ENCODE results near the gene ANKHD1. TPM values are rescaled to one million over a fixed set of nuclear protein-coding genes. Genes with fewer than 3 reads are reported as not detected.
A peak's percentile ranks its signal among the peaks of the same experiment; 100 is the strongest.

ANKHD1 gene
- total and polyA plus RNA-seq, 2 of the 8 experiments (the other 6 are each of a cell fraction or from before 2014, with no cell fraction given): 69.9 to 108 TPM

DNA sequence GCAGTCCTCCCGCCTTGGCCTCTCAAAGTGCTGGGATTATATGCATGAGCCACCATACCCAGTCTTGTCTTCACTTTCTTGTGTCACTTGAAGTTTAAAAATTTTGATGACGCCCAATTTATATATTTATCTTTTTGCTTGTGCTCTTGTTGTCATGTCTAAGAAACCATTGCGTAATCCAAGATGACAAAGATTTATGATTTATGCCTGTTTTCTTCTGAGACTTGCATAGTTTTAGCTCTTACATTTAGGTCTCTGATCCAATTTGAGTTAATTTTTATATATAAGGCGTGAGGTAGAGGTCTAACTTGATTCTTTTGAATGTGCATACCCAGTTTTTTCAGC is 18.6 kb downstream of the ANKHD1 start:
- Histone ChIP-seq H3K23me2 (ENCODE audit: low read depth, low read length) (no peaks in the 10 kb centered on the region), H2BK15ac (ENCODE audit: low read length) (no peak overlapping the region), H3K56ac (replicated peaks; ENCODE audit: insufficient read length, low read depth, low read length) (no peak overlapping the region), H2BK120ac (replicated peaks; ENCODE audit: low read depth, low read length) (no peak overlapping the region), H2BK20ac (ENCODE audit: low read length) (no peak overlapping the region), H3K4me2 (ENCODE audit: insufficient read depth in 1 of 2, low read depth in 2 of 2, low read length in 2 of 2) (0 out of 4 replicates have a peak overlapping the region, but pooled peaks of 1 of the 2 experiments have one; percentile 38), H4K91ac (replicated peaks; ENCODE audit: insufficient read length, low read length) (no peak overlapping the region), H3K23ac (ENCODE audit: insufficient read length) (no peak overlapping the region), H3K4ac (replicated peaks; ENCODE audit: insufficient read length, low read depth, low read length) (no peak overlapping the region), H3K18ac (ENCODE audit: extremely low read depth, low read length) (no peak overlapping the region), H3K79me2 (ENCODE audit: control insufficient read depth in 1 of 2, insufficient read depth in 2 of 2, low read length in 2 of 2) (peaks cover 4 to 88% of the 10 kb centered on the region in 2 experiments), H3K14ac (ENCODE audit: insufficient read length) (no peak overlapping the region), H2AK5ac (ENCODE audit: low read depth, low read length) (no peak overlapping the region), H4K20me1 (replicated peaks in 1 of 2; ENCODE audit: control insufficient read depth in 1 of 2, insufficient read depth in 2 of 2, low read length in 2 of 2) (peaks cover 5 to 6% of the 10 kb centered on the region in 2 experiments), H3K27me3 (replicated peaks in 1 of 4; ENCODE audit: control insufficient read depth in 3 of 4, extremely low read depth in 1 of 4, insufficient read depth in 3 of 4, low read length in 3 of 4) (no peaks in the 10 kb centered on the region), H3K27ac (ENCODE audit: low read depth, low read length) (no peak overlapping the region), H2BK12ac (ENCODE audit: low read depth, low read length) (no peak overlapping the region), H2BK5ac (ENCODE audit: low read depth, low read length) (no peak overlapping the region), H3K4me1 (replicated peaks in 1 of 4; ENCODE audit: control insufficient read depth in 3 of 4, insufficient read depth in 4 of 4, low read length in 3 of 4) (0 out of 7 replicates have a peak, but pooled peaks cover 0 to 2% (median 0%) of the 10 kb centered on the region in 4 experiments), H2AFZ (ENCODE audit: low read length) (no peak overlapping the region), H3K9ac (replicated peaks in 1 of 4; ENCODE audit: extremely low read depth in 1 of 4, low read depth in 3 of 4, low read length in 3 of 4) (no peak overlapping the region), H3K79me1 (ENCODE audit: low read depth, low read length) (peaks cover 2% of the 10 kb centered on the region; the same call in 1 of the 2 replicates), H3K4me3 (ENCODE audit: extremely low read depth in 1 of 4, insufficient read depth in 2 of 4, low read depth in 3 of 4, low read length in 4 of 4) (no peak overlapping the region), H4K8ac (ENCODE audit: extremely low read depth, insufficient read depth, low read length) (no peak overlapping the region), H3K9me3 (ENCODE audit: insufficient read depth in 2 of 2, low read depth in 1 of 2, low read length in 1 of 2) (no peaks in the 10 kb centered on the region), H3K36me3 (ENCODE audit: control insufficient read depth in 2 of 4, insufficient read depth in 4 of 4, low read length in 3 of 4) (no peaks in the 10 kb centered on the region; a peak in 1 of 8 replicates), H4K5ac (ENCODE audit: insufficient read length, low read depth, low read length) (no peak overlapping the region)
- TF ChIP-seq CEBPB (IDR thresholded peaks at IDR 0.05; ENCODE audit: low read depth, low read length) (peak; percentile 64; the same call in 1 of the 2 replicates), HDAC2 (IDR thresholded peaks at IDR 0.05; ENCODE audit: borderline replicate concordance in 1 of 2, low read depth in 2 of 2, low read length in 2 of 2) (no peak)
- no peak for FAIRE-seq
- POLR2A ChIA-PET (ENCODE audit: partially characterized antibody): interaction anchor here (5.2 kb wide), 1 partner anchor 18 kb away, joined by 29 read pairs; the partner anchor contains the start of gene ANKHD1
- CTCF ChIA-PET (ENCODE audit: partially characterized antibody): interaction anchor here (0.7 to 2.9 kb wide), 3 partner anchors 12 to 47 kb away, joined by 3 to 10 read pairs (median 3); no protein-coding TSS in a partner anchor
- 92% methylated on average over 4 of the region's 4 CpGs; no CpG with 5 or more reads in 1 of the 2 experiments for WGBS, 2 experiments (ENCODE audit: extremely low coverage in 1 of 2, insufficient coverage in 1 of 2, insufficient read length in 1 of 2, insufficient replicate concordance in 2 of 2, low coverage in 1 of 2, low lambda C conversion rate in 2 of 2, missing lambda C conversion rate in 1 of 2)
- no peak for DNase-seq (ENCODE audit: low read depth in 1 of 2, low spot score in 2 of 2)

Measured in H1 (cell line).